Measurements from ENCODE around the gene KRT4.

The KRT4 gene

GRCh38 chr12:52836491-52837412, 22.8 kb upstream of the KRT4 start:
- DNase-seq = no peak

GRCh38 chr12:52836042-52836466, 22.1 kb upstream of the KRT4 start:
- DNase-seq = no peak

DNA sequence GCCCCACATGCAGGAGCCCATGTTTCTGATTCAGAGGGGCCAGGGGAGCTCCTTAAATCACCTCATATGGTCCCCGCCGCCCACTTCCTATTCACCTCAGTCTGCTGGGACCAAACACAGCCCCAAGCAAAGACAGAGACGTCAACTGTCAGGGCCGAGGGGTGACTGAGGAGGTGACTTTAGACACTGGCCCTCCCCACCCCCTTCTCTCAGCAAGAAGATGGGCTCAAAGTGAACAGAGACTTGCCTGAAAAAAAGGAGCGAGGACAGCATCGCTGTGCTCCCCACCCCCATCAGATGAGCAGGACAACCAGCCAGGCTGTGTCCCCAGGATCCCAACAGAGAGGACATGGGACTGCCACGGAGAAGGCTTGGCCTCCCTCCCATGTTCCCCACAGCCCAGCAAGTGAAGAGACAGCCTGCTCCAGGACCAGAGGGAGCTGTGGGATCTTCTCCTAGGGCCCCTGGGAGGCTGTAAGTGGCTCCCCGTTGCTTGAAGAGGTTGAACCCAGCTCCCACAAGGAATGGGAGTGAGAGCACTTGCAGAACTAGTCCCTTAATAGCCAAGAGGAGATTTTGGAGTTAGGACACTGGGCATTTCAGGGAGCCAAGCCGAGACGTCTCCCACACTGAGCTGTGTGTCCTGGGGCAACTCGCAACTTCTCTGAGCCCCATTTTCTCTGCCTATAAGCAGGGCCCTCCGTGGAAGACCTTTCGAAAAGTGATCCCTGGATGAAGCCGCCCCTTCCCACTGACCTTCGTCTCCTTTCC, 21.5 kb upstream of the KRT4 start:
- DNase-seq = no peak

GRCh38 chr12:52834727-52835001, 20.7 kb upstream of the KRT4 start:
- DNase-seq = no peak

GRCh38 chr12:52833922-52834726, 20.2 kb upstream of the KRT4 start, which contains the start of gene KRT79:
Gene KRT79 (minus strand): TSS chr12:52834311. CDS start chr12:52834260, 51 bp downstream.
- no peak for DNase-seq

- no peak for DNase-seq
These were observed 19.3 kb upstream of the KRT4 start for GRCh38 chr12:52832985-52833905.

DNA sequence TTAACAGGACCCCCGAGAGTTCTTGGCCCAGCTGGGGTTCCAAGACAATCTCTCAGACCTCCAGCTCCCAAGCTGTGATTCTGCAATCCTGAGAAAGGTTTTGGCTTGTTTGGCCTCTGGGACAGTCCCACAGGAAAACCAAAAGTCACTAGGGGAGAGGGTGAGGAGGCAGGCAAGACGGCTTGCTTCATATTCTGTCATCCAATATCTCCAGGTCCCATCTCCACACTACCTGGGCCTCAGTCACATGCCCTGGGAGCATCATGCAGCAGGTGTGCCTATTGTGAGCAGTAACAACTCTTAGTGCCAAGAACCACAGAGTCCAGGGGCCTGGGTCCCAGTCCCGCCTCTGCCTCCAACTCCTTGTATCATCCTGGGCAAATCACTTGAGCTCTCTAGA, 18.5 kb upstream of the KRT4 start:
- no peak for DNase-seq

DNA sequence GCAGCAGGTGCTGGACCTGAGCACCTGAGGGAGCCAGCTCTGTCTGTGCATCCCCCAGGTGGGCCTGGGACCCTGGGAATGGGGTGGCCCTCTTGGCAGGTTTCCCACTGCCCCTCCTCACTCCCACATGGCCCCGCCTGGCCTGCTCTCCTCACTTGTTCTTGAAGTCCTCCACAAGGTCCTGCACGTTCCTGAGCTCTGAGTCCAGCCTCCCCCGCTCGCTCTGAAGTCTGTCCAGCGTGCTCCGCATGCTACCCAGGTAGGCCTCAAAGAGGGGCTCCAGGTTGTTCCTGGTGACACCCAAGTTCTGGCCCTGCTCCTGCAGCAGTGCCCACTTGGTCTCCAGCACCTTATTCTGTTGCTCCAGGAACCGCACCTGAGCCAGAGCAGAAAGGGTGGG, 17.3 kb upstream of the KRT4 start:
- no peak for DNase-seq

DNA sequence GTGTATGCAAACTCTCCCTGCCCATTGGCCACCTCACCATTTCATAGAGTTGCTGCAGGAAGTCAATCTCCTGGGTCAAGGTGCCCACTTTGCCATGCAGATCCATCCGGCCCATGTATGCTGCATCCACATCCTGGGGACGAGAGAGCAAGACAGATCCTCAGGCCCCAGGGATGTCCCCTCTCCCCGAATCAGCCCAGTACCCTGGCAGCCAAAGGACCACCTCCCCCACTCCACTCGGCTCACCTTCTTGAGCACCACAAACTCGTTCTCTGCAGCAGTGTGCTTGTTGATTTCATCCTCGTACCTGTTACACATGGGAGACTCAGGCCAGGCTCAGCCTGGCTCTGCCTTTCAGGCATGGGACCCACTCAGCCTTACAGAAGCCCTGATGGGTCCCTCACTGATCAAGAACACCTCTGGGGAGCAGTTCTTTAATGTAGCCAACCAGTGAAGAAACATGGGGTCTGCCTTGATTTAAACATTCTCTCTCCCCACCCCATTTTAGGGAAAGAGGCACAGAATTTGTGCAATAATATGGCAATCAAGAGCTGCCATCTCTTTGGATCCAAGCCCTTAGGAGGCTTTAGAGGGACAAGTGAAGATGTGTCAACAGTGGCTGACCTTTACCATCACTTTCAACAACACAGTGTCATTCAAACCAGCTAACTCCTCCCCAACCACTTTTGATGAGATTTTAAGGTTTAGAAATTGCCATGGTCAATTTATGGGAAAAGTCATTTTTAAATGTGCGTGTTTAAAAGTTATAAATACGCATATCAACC, 16.3 kb upstream of the KRT4 start:
- no peak for DNase-seq

DNA sequence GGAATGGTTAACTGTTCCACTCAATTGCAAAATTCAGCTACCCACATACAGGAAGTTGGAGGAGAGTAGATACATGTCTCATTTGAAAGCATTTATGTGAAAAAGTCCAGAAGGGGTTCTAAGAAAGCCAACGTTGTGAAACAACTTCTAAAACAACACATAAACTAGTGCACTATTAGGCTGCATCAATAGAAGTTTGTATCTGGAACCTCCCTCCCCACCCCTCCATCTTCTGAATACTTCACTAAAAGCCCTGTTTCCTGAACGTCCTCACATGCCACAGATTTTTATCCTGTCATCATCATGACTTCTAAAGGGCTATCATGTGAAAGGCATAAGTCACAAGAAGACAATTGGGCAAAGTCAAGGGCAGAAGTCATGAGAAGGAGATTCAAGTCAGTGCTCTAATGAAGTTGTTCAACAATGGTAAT, 14.7 kb upstream of the KRT4 start:
- DNase-seq = no peak

DNA sequence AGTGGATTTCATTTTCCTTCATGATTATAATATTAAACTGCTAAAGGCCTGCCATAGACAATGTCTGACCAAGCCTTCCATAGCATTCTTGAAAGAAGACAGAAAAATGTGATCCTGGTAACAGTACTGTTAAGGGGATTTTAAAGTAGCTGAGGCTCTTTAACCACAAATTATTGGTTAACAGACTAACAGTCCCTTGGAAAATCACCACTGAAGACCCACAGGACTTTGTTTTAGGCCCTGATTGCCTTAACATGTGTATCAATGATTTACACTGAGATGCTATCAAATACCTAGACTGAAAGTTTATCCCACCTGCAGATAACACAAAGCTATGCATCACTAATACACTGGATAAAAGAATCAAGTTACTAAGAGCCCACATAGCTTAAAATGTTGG, 14.2 kb upstream of the KRT4 start:
- no peak for DNase-seq

DNA sequence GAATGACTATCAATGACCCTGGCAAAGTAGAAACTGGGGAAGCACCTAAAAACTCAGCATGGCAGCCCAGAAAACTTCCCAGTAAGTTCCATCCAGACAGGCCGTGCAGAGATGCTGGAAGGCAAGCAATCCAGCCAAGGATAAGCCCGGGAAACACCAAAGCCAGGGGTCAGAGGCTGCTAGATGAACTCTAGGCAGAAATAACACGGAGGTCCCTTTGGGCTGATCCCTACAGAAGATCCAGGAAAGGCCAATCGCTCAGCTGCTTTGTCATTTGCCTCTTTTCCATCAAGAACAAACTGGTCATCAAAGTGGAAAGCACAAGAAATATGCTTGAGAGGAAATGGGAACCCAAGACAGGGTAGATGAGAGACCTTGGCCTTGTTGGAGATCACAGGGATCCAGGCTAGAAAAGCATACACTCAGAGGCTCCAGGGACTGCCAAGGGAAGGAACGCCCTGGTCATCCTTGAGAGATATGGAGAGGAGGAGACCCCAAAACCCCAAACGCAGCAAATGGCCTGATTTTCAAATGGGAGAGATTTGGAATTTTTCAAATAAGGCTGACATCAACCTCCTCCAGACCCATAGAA, 13.7 kb upstream of the KRT4 start:
- no peak for DNase-seq

DNA sequence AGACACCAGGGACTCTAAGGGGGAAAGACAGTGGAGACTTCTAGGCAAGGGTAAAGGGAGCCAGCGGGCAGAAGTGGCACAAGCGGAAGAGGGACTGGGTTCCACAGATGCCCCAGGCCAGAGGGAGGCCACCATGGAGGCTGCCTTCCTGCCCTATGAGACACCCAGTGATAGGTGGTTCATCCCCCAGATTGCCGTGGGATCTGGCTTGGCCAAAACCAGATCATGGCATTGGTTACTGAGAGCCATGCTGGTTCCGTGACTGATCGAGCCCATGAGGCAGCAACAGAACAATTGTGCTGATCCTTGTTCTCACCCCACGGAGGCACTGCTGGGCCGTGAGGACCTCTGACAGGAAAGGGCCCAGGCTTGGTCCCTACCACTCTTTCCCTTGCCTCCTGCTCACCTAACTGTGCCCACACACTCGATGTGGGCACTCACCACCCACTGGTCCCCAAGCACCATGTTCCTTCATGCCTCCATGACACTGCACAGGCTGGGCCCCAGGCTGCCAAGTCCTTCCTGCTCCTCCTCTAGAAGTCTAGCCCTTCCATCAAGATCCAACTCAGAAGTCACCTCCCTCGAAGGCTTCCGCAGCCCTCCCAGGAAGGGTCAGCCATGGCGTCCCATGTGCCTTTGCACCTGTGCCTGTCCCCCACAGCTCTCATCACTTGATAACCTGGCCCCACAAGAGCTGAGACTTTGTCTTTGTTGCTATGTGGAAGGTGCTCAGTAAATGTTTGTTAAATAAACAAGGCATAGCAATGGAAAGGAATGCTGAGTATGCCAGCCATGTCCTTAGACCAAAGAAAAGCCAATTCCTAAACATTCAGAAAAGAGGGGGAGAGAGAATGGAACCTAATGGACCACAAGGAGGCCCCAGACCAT, 12.9 kb upstream of the KRT4 start:
- DNase-seq = no peak

DNA sequence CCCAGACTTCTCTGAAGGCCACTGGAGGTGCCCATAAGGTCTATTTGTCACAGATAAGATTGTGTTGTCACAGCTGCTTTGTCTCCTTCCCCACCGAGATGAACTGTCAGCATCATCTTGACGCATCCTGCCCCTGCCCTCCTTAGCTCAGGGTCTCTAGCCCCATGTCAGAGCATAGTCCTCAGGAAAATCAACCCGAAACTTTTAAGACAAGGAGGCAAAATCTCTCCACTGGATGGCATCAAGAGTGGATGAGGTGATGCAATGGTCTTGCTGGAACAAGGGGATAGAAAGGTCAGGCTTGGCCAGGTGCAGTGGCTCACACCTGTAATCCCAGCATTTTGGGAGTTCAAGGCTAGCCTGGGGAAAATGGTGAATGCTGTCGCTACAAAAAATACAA, 12.0 kb upstream of the KRT4 start:
- DNase-seq = no peak

DNA sequence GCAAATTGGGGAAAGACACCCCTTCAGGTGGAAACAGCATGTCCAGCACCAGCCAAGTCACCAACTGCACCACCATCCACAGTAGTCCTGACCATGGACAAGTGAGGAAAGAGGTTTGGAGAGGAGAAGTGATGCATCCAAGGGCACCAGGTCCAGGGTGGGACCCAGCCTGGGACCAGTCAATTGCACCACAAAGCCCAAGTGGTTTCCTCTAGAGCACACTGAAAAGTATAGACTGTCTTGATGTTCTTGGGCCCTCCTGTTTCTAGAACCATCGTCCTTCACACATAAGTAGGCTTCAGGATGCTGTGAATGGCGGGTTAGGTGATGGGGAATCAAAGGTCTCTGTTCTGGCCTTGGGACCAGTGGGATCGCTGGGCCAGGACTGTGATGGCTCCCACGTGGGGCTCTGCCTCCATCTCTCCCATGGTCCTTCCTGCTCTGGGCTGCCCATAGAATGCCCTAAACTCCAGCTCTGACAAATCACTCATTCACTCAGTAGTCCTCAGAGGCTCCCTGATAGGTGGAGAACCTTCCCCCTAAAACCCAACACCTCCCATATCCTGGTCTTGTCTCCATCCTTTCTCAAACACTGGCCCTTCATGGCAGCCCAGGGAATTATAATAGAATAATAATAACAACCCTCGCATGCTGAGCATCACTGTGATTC, 11.0 kb upstream of the KRT4 start:
- no peak for DNase-seq

DNA sequence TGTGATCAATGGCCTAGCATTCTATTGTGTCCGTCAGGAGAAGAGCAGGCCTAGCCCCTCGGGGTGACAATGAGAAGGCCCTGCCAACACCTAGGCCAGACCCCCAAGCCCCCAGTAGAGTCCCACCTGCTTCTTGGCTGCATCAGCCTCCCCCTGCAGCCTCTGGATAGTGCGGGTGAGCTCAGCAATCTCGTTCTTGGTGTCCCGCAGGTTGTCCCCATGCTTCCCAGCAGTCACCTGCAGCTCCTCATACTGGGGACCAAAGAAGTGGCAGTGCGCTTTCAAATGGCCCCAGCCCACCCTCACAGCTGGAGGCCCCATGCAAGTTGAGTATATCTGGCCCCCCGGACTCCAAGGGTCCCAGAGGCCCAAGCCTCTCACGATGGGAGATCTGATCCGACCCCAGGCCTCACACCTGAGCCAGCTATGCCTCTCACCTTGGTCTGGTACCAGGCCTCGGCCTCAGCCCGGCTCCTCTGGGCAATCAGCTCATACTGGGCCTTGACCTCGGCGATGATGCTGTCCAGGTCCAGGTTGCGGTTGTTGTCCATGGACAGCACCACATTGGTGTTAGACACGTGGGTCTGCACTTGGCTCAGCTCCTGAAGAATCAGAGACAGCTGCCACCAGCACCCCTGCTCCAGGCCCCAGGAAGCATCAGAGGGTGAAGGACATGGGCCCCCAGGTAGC, 10.0 kb upstream of the KRT4 start:
- no peak for DNase-seq

- no peak for DNase-seq
These were observed 9.0 kb upstream of the KRT4 start for GRCh38 chr12:52822771-52823510.
